GM21825 (cell line): ENCODE measurements around the gene ANO2.

Source experiments
- ATAC-seq: cut with Tn5 transposase; IDR thresholded peaks from one replicate; pipeline ENCODE4 v1.9.1; 2021; ENCODE audit warnings: mild to moderate bottlenecking, moderate library complexity; ENCODE audit not compliant: unreplicated experiment

ANO2 gene

DNA sequence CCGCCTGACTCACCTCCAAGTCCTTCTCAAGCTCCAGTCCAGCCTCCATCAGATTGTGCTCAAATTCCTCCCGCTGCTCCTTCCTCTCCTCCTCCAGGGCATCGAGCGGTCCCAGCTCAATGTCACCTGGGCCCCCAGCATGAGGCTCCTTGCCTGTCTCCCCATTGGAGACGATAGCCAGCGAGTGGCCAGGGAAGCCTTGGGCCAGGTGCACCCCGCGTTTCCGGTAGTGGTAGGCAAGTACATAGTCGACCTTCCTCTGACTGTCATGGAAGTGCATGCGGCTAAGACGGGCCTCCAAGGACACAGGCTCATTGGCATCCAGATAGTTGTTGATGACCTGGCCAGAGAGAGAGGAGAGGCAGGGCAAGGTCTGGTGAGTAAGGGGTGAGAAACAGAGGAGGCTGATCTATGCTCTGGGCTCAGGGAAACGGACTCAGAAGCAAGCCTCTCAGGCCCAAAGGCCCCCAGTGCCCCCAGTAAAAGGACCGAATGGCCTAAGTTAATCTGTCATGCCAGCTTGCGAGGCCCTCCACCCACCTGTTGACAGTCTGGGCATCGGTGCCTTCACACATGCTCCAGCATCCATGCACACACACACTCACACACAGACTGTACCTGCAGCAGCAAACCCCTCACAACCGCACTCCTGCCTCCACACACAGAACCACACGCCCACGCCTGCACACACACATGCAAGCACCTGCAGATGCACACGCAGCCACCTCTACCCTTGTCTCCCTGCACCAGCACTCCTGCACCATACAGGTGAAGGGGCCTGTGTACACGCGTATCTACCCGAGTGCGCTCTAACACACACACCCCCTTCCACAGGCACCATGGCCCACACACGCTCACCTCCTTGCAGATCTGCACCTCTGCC lies 23.8 kb downstream of the ANO2 start:
- no peak for ATAC-seq

DNA sequence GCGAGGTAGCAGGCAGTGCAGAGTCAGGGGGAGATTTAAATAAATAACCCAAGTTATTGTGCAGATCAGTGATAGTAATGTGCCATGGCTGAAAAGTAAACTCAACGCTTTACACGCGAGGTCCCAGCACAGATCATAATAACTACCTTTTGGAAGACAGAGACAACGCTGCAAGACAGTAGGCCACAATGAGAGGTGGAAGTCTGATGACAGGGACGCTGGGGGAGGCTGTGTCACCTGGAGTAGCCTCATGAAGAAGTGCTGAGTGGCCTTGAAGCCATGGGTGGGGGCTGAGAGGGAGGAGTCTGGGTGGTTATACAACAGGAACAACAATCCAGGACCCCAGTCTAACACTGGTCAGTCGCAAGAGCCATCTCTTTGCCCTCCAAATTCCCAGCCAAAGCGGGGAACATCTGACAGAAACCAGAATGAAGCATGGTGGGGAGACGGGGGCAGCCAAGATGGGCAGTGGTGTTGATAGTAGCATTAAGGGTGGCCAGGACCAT lies 28.2 kb downstream of the ANO2 start:
- ATAC-seq: no peak

DNA sequence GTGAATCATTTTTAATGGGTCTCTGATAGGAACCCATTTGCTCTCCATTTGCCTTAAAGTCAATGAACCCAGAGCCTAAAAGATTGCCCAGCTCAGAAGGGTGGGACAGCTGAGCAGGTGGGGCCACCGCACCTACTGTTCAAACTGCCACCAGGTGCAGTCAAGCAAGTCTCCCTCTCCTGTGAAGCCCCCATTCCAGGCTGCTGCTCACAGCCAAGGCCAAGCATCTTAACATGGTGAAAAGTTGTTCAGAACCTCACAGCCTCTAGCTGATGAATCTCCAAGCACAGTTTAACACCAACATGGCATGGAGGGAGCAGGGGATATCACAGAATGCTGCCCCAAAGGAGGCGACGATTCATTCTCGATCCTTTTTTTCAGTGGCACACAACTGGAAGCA lies 29.5 kb downstream of the ANO2 start:
- no peak for ATAC-seq

DNA sequence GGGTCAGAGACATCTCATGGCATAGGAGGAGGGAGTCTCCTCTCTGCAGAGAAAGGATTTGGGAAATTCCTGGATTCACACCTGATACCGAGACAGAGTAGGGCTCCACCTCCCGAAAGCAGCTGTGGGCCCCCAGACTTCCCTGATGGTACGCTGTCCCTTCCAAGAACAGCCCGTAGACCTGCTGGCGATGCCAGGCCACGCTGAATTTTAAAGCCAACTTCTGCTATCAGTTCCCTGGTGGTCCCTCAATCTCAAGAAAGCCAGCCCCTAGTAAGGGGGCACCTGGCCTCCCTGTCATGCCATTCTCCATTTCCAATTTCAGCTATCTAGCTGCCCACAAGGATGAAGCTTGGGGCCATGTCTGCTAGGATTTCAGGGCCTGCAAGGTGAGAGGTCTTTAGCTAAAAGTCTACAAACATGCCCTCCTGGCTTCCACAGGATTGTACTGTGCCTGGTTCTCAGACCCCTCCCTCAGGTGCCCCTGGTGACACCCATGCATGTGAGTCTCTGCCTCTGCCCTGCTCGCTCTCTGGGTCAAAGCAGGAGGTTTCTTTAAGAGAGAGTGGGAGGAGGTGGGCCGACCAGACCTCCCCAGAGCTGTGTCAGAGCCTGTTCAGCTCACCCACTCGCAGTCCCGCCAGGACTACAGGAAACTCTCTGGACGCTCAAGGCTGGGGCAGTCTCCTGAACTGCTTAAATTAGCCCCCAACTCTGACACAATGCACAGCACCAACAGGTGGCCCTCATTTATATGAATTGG lies 30.5 kb downstream of the ANO2 start:
- no peak for ATAC-seq

DNA sequence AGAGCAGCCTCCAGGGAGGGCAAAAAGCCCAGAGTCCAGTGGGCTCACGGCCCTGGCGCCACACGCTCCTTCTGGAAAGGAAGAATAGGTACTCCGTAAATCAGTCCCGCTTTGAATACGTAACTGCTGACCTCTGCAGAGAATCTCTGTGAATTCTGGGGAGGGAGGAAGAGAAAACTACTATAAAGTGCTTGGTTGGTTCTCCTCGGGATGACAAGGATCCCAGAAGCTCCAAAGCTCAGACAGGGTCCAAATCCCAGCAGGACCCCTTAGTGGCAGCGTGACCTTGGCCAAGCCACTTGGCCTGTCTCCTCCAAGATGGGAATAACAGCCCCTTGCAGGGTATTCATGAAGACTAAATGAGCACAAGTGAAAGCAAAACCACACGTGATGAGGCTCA lies 31.7 kb downstream of the ANO2 start:
- no peak for ATAC-seq

DNA sequence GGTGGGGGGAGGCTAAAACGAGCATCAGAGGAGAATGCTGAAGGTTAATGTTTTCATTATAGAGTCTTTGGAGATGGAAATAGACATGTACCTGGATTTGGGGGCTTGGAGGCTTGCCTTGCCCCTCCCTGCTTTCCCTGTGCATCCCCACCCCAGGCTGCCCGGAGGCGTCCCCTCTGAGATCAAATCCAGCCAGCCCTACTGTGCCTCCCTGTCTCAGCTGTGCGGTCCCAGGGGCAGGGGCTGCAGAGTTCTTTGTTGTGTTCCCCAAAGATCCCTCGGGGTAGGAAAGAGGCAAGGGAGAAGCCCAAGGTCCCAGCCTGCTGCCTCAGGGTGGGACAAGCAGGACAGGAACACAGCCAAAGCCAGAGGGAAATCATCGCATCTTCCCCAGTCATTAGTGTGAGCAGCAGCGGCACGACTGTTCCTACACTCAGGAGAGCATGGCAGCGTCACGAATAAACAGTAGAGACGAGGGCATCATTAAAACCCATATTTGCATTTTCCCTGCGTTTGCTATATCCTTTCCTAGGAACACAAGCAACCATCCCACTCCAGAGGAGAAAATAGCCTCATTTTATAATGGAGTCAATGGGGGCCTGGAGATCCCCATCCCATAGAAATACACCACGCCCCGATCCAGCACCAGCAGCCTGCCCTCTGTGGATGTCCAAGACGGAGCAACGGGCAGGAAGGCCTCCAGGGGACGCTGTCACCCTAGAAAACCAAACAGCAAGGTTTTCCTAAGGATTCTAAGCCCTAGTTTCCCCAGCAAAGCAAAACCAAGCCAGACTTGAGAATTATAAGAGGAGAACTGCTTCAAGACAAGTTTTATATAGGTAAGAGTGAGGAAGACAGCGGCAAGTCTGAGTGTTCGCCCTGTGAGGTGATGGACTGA lies 32.4 kb downstream of the ANO2 start:
- no peak for ATAC-seq

DNA sequence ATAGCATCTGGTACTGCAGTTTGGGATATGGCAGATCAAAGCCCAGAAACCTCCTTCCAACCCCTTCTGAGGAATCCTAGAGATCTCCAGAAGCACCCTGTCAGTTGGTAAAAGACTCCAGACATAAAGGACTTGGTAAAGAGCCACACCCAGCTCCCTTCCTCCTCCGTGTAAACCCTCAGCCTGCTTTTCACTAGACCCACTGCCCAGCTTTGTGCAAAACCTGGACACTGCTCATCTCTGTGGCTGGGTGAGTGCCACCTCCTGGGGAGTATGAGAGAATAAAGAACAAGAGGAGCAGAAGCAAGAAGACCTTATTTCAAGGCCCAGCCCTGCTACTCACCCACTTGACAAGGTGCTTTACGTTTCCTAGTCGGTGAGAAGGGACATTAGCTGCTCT lies 33.0 kb downstream of the ANO2 start:
- no peak for ATAC-seq

DNA sequence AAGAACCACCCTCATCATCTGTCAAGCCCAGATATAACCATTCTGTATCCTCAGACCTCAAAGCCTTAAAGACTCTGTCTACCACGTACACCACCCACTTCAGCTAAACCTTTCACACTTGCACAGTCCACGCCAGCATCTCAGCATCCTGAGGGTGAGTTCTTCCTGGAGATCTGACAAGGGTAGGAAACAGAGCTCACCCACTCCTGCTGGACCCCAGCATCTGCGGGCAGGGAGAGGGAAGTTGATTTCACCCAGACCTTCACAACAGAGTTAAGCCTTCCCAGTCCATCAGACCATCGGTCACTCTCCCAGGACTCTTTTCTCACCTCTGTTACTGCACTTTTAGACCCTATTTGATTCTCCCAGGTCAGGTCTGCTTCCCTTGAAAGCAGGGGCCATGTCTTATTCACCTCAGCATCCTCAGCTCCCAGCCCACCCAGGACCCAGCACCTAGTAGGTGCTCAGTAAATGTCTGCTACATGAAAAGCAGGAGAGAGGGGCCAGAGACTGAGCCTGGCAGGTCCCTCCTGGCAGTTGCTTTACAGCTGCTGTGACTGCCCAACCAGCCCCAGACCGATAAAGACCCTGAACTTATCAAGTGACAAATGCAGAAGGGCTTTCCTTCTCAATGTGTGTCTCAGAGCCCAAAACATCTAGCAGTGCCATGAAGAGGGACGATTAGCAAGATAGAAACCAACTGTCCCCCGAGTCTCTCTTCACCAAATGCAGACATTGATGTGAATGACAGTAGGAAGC lies 34.1 kb downstream of the ANO2 start:
- no peak for ATAC-seq

DNA sequence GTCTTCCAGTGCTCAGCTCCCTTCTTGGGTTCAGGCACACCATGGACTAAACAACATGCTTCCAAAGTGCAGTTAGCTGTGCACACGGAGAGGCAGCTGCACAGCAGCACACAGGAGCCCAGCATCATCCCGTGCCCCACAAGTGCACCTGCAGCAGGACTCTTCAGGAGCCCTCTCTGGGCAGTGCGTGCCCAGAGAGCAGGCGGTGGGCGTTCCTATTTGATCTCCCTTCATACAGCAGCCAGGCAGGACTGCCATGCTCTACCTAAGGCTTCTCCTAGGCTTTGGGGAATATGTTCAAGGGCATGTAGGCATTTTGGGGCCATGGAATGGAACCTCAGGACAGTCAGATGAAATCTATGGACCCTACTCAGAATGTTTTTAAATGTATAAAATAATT lies 35.5 kb downstream of the ANO2 start:
- ATAC-seq: no peak

DNA sequence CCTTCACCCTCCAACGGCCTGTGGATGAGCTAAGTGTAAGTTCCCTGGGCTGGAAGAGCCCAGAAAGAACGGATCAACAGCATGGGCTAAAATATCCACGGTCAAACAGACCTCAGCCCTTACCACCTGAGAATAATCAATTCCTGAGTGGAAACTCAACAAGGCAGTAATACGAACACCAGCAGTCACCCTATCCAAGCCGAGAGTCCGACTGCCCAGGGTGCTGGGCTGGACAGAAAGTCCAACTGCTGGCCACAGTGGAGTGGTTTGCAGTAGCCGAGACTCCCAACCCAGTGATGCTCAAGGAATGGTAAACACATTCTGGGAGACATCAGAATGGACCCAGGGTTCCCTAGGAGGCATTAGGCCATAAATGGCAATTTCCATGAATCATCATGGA lies 36.8 kb downstream of the ANO2 start:
- no peak for ATAC-seq

DNA sequence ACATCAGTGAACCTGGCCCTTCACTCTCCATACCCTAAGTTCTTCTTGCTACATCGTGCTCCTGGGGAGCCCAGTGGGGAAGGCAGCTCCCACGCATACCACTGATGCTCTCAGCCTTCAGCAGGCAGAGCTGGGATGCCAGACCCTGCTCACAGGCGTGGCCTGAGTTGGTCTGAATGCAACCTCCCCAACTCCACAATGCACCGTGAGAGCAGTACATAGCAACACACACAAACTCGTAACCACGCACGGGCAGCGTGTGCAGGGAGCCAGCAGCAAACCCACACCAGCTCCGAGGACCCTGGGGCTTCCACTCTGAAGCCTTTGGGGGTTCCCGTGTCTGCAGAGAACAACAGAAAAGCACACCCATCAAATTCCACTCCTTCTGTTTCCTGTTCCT lies 37.3 kb downstream of the ANO2 start:
- ATAC-seq: no peak

DNA sequence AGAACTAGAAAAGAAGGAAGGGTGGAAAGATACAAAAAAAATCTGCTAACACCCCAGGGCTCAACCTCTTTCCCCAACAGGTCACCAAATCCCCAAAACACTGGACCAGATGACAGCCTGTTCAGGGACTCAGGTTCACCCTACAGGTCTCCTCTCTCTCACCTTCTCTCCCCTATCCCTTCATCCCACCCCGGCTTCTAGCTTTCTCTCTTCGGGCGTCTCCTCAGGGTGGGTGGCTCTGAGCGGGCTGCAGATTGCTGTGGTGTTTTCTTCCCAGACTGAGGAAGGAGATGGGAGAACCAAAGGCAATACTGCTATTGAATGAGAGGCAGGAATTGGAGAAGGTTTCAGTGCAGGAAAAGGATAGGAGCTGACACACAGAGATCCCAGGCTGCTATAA lies 39.3 kb downstream of the ANO2 start:
- no peak for ATAC-seq

DNA sequence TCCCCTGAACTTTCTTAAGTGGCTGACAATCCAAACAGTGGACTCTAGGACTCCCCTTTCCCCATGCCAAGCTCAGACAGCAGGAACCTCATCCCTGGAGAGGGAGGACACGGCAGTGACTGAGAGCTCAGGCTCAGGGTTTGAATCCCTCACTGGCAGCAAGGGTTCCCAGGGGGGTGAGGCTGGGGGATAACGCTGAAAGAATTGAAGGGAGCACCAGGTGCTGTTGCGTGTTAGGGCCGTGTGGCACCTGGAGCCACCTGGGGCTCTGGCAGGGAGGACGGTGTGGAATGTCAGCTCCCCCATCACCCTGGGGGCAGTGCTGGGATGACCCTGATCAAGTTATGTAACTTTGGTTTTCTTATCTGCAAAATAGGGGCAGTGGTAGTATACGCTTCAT lies 40.1 kb downstream of the ANO2 start:
- no peak for ATAC-seq

DNA sequence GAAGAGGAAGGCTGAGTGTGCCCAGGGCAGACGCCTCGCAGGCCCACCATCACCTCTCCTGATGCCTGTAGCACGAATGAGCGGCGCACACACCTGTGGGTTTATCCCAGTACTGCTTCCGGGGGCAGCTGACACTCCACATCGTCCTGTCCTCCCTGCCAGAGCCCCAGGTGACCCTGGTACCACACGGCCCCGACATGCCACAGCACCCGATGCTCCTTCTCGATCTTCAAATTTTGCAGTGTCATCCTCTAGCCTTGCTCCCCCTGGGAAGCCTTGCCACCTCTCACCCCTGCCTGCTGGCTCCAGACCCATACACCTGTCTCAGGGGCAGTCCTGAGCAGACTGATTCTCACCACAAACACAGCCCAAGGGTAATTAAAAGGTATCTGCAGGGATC lies 40.6 kb downstream of the ANO2 start:
- ATAC-seq: no peak

DNA sequence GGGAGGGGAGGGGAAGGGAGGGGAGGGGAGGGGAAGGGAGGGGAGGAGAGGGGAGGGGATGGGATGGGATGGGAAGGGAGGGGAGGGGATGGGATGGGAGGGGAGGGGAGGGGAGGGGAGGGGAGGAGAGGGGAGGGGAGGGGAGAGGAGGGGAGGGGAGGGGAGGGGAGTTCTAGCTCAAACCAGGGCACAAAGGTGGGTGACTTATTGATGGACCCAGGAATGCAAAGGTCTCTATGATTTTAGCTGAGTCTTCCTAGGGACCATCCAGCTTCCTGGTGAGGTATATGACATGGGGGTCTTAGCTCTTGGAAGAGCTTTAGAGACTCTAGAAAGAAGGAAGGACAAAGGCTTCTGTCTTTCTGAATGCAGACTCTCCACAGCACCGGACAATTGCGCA lies 42.3 kb downstream of the ANO2 start:
- ATAC-seq: no peak

DNA sequence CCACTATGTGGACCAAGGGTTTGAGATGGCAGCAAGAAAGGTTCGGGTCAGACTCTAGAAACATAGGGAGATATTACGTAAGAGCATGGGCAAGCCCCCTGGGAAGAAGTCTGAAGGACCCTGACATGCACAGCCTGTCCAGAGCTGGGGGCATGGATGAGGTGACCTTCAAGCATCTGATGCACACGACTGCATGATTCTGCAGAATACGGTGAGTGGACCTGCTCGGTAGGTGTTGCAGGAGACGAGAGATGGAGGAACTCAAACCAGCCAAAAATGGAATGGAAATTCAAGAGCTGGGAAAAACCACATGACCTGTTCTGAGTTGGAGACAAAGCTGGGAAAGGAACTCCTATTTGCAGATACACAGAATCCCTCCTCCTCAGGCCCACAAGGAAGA lies 43.6 kb downstream of the ANO2 start:
- ATAC-seq: no peak

DNA sequence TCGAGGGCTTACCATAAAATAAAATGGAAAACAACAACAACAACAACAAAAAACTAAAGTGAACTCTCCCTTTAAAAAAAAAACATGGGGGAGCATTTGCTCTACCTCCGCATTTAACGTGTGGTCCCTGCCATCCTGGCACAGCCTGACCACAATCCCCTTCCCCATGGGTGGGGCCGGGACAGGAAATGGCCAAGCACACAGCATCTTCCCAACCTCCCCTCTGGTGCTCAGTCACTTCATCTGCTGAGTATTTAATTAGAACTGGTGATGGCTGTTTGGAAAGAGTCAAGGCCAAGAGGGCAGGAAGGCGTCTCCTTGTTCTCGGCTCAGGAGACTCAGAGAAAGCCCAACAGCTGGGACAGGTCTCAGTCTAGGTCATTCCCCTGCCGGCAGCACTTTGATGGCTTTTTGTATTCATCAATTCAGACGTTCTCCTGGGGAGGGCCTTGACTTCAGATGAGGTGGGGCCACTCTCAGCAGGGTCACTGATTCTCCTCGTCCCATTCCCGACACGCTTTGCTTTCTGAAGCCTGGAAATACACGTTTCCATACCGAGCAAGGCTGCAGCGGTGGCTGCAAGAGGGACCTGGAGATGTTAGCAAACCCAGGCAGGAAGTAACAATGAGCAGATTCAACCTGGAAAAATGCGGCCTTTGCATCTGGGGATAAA lies 44.4 kb downstream of the ANO2 start:
- ATAC-seq: no peak

DNA sequence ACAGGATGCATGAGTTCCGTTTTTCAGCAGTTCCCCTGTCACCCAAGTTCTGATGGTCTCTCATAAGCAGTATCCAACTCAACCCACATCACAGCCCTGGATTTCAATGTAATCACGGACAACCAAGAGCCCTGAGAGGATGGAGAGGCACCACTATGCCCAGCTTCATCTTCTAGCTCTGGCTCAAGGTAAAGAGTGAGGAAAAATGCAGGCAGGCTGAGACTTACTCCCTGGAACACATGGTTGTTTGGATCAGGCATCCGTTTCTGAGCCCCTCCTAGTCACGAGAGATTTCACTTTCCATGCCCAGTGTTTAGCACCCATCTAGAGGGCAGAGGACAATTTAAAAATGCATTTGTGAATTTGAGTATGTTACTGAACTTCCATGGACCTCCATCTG lies 45.0 kb downstream of the ANO2 start:
- no peak for ATAC-seq

DNA sequence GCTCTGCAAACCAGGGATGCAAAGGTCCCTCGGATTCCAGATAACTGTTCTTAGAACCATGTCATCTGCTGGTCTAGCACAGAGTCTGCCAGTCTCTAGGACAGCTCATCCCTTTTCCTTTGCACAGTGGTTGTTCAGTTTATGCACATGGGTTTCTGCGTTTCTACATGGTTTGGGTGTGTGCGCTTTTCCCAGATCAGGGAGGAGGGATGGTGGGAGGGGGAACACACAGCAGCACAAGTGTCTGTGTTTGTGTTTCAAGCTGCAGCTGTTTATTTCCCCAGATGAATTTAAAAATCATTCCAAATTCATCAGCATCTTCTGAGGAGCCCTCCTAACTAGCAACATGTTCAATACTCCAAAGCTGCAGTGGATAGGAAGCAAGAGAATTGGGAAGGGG lies 45.4 kb downstream of the ANO2 start:
- no peak for ATAC-seq

DNA sequence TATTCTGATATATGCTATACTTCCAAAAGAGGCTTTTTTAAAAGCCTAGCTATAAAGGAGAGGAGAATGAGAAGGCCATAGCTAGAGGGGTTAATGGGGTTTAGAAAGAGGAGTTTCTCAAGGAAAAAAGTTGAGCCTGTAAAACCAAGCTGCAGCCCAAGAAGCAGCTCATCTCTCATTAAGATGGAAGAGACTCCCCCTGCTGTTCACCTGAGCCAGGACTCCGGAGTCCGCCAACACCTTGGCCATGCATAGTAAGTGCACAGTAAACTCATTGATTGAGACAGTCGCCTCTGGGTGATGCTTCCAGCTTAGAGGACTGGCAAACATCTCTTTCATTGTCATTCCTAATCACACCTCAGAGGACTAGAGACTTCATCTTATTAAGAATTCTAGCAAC lies 46.2 kb downstream of the ANO2 start:
- no peak for ATAC-seq
